Skeletal muscle tissue (tissue), 4 donors: ENCODE data around the gene TBC1D21. TPM values are rescaled to one million over a fixed set of nuclear protein-coding genes. Genes with fewer than 3 reads are reported as not detected.

Experiments
- H3K27ac ChIP-seq: one replicate; pipeline ENCODE4 v1.7.0; 2013; ENCODE audit warnings: mild to moderate bottlenecking, low read depth, low read length, inconsistent platforms
- H3K27me3 ChIP-seq, 3 donors: one replicate each; pipeline ENCODE4 v1.7.0; 2013; ENCODE audit warnings: low read length in 3 of 3; ENCODE audit not compliant: control insufficient read depth in 3 of 3, insufficient read depth in 3 of 3
- H3K36me3 ChIP-seq, 3 donors: one replicate each; pipeline ENCODE4 v1.7.0; 2013; ENCODE audit warnings: low read length in 3 of 3; ENCODE audit not compliant: control insufficient read depth in 3 of 3, insufficient read depth in 3 of 3
- H3K4me1 ChIP-seq, 3 donors: one replicate each; pipeline ENCODE4 v1.7.0; 2013; ENCODE audit warnings: low read length in 3 of 3, mild to moderate bottlenecking in 3 of 3; ENCODE audit not compliant: control insufficient read depth in 3 of 3, insufficient read depth in 3 of 3
- H3K4me3 ChIP-seq, 3 donors: one replicate each; pipeline ENCODE4 v1.7.0; 2013; ENCODE audit warnings: low read length in 3 of 3
- H3K9ac ChIP-seq, 3 donors: one replicate each; pipeline ENCODE4 v1.7.0; 2013; ENCODE audit warnings: low read length in 3 of 3, mild to moderate bottlenecking in 3 of 3, moderate library complexity in 2 of 3, low read depth in 1 of 3
- H3K9me3 ChIP-seq, 3 donors: one replicate each; pipeline ENCODE4 v1.7.0; 2013; ENCODE audit warnings: low read length in 3 of 3; ENCODE audit not compliant: control insufficient read depth in 3 of 3
- total RNA-seq: library from RNA; depleted of rRNA; stranded (reverse); fragments of >200 nt; gene quantifications from one replicate; pipeline ENCODE4 v1.2.3, GENCODE V29; 2014
- donor health status: Osteomylitis.

The TBC1D21 gene
- total RNA-seq, 1 donor from 2014 or later: not detected

- H3K9me3 ChIP-seq: no peaks in the 10 kb centered on the region
- H3K9ac ChIP-seq: no peak overlapping the region
- H3K27ac ChIP-seq: no peak overlapping the region
- H3K4me1 ChIP-seq: no peaks in the 10 kb centered on the region
- H3K27me3 ChIP-seq: peaks cover 0 to 30% (median 11%) of the 10 kb centered on the region in 3 donors
- H3K36me3 ChIP-seq: no peaks in the 10 kb centered on the region
- H3K4me3 ChIP-seq: no peak overlapping the region
These were observed 14.1 kb downstream of the TBC1D21 start for GRCh38 chr15:73887481-73887880.

GRCh38 chr15:73888224-73889041, 15.1 kb downstream of the TBC1D21 start:
- Histone ChIP-seq H3K9ac (no peak overlapping the region), H3K9me3 (no peaks in the 10 kb centered on the region), H3K36me3 (no peaks in the 10 kb centered on the region), H3K4me3 (no peak overlapping the region), H3K27me3 (peaks cover 0 to 24% (median 9%) of the 10 kb centered on the region in 3 donors), H3K27ac (no peak overlapping the region), H3K4me1 (no peaks in the 10 kb centered on the region)

- no peaks in the 10 kb centered on the region for H3K9me3 ChIP-seq
- H3K36me3 ChIP-seq: no peaks in the 10 kb centered on the region
- no peak overlapping the region for H3K9ac ChIP-seq
- H3K27me3 ChIP-seq: peaks cover 4 to 22% (median 9%) of the 10 kb centered on the region in 3 donors
- no peak overlapping the region for H3K4me3 ChIP-seq
- H3K27ac ChIP-seq: no peak overlapping the region
- H3K4me1 ChIP-seq: no peaks in the 10 kb centered on the region
These were observed 15.8 kb downstream of the TBC1D21 start for GRCh38 chr15:73889053-73889761.

DNA sequence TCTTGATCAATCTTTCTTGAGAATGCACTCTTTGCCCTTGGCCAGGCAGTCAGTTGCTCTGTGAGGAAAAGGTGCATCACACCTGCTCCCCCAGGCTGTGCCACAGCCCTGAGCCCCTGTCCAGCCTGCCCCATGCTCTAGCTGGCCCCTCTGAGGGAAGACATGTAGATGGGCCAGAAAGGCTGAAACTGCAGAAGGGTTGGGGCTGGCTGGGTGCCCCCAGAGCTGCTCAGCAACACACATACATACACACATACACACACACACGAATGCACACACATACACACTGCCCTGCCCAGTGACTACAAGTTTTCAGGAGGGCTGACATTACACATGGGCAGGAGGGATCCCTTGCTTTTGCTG, 16.4 kb downstream of the TBC1D21 start:
- Histone ChIP-seq H3K9me3 (no peaks in the 10 kb centered on the region), H3K4me1 (no peaks in the 10 kb centered on the region), H3K27ac (no peak overlapping the region), H3K36me3 (no peaks in the 10 kb centered on the region), H3K4me3 (no peak overlapping the region), H3K9ac (no peak overlapping the region), H3K27me3 (peaks cover 4 to 19% (median 11%) of the 10 kb centered on the region in 3 donors)

- H3K27me3 ChIP-seq: peaks cover 4 to 27% (median 11%) of the 10 kb centered on the region in 3 donors
- H3K9ac ChIP-seq: no peak overlapping the region
- no peak overlapping the region for H3K4me3 ChIP-seq
- H3K9me3 ChIP-seq: no peaks in the 10 kb centered on the region
- H3K27ac ChIP-seq: no peak overlapping the region
- no peaks in the 10 kb centered on the region for H3K4me1 ChIP-seq
- no peaks in the 10 kb centered on the region for H3K36me3 ChIP-seq
These were observed 18.3 kb downstream of the TBC1D21 start for GRCh38 chr15:73891328-73892315.

- Histone ChIP-seq H3K4me3 (no peak overlapping the region), H3K27ac (no peak overlapping the region), H3K9me3 (no peaks in the 10 kb centered on the region), H3K36me3 (no peaks in the 10 kb centered on the region), H3K4me1 (no peaks in the 10 kb centered on the region), H3K9ac (no peak overlapping the region), H3K27me3 (peaks cover 4 to 27% (median 8%) of the 10 kb centered on the region in 3 donors)
These were observed 19.3 kb downstream of the TBC1D21 start for GRCh38 chr15:73892446-73893226.

- peaks cover 4 to 19% (median 8%) of the 10 kb centered on the region in 3 donors for H3K27me3 ChIP-seq
- no peaks in the 10 kb centered on the region for H3K9me3 ChIP-seq
- H3K27ac ChIP-seq: no peak overlapping the region
- no peak overlapping the region for H3K9ac ChIP-seq
- H3K36me3 ChIP-seq: no peaks in the 10 kb centered on the region
- no peak overlapping the region for H3K4me3 ChIP-seq
- no peaks in the 10 kb centered on the region for H3K4me1 ChIP-seq
These were observed 20.9 kb downstream of the TBC1D21 start for GRCh38 chr15:73894133-73894814.

DNA sequence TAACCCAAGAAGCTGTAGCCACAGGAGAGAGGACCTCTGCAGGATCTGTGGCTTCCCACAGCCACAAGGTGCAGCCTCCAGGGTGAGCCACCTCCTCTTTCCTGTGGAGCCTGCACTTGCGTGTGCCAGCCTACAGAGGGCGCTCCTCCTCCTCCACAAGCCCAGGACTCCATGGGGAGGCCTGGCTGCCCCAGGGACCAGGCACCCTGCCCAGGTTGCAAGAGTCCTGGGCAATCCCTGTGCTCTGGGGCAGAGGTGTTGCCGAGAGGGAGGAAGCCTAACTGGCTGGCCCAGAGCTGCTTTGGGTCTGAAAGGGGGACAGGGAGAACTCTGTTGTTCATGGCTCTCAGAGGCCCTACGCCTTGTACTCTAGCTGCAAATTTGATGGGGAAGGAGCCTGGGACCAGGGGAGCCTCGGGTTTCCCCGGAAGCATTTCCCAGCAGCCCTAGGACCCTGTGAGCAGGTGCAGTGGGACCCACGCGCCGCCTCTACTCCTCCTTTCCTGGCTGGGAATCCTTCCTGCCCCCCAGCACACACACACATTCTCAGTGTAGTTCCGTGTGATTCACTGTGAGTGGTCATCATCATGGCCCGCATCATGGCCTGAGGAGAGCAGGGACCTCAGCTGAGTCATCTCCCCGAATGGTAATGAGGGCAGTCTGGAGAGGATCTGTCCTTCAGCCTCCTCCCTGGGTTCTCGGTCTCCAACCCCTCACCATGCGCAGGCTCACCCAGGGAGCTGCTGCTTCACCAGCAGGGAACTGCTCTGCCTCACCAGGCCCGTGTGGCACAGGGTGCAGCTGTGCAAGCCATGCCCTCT, 24.3 kb downstream of the TBC1D21 start:
- H3K27ac ChIP-seq: no peak overlapping the region

More for the DNA sequence above, 24.3 kb downstream of the TBC1D21 start:
- Histone ChIP-seq H3K9me3 (no peaks in the 10 kb centered on the region), H3K27me3 (peaks cover 2 to 19% (median 4%) of the 10 kb centered on the region in 3 donors), H3K4me1 (no peaks in the 10 kb centered on the region), H3K4me3 (no peak overlapping the region), H3K36me3 (no peaks in the 10 kb centered on the region), H3K9ac (no peak overlapping the region)
